Stimulated activated CD4-positive, alpha-beta T cell treated with anti-CD3 and anti-CD28 coated beads, Interleukin-4, amount 100 ng/mL, for 4 hours (primary cell): ENCODE measurements around the gene GAS7.
A peak's percentile ranks its signal among the peaks of the same experiment; 100 is the strongest.

Experiments
- DNase-seq, 2 experiments: peaks; one replicate each; pipeline ENCODE4 v3.0.0-alpha.2; 2020

Gene GAS7

DNA sequence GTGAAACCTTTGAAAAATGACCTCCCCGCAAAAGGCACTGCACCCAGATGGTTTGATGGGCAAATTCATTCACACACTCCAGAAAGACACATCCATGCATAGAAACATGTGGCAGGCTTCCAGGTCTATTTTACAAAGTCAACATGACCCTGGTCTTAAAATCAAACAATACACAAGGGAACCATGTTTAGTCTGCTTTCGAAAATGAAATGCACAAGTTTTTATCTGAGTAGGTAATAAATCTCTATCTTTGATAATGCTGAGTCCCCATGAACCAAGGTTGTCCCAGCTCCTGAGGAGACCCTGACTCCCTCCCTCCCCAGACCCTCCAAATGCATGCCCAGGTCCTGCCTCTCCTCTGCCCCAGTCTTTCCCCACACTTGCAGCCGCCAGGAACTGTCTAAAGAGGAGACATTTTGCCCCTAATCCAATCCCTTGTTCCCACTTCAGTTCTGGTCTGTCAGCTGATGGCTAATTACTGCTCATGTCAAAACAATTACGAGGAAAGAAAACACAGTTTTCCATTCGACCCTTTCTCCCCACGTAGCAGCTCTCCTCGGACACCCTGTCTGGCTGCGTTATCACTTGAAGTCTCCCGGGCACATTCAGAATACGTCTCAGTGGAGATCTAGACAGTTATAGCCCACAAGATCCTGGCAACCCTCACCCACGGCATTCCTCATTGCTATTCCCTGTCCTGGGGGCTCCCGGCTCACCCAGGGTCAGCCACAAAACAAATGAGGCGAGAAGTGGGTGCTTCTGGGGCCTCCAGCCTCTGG, 224.5 kb downstream of the GAS7 start:
- DNase-seq = no peak

DNA sequence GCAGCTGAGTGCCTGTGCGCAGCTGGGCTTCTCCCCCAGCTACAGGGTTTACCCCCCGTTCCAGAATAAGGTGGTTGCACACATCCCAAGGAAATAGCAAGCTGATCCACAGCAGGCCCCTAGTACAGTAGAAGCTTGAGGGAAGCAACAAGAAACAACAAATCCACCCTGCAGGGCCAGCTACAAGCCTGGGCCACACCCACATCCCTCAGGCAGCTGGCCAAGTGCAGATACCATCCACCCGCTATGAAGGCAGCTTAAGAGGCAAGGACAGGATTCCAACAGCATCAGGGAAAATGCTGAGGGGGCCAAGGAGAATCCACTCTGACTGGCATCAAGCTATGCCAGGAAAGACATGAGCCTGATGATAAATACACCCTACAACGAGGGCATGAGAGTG, 226.4 kb downstream of the GAS7 start:
- DNase-seq = no peak

DNA sequence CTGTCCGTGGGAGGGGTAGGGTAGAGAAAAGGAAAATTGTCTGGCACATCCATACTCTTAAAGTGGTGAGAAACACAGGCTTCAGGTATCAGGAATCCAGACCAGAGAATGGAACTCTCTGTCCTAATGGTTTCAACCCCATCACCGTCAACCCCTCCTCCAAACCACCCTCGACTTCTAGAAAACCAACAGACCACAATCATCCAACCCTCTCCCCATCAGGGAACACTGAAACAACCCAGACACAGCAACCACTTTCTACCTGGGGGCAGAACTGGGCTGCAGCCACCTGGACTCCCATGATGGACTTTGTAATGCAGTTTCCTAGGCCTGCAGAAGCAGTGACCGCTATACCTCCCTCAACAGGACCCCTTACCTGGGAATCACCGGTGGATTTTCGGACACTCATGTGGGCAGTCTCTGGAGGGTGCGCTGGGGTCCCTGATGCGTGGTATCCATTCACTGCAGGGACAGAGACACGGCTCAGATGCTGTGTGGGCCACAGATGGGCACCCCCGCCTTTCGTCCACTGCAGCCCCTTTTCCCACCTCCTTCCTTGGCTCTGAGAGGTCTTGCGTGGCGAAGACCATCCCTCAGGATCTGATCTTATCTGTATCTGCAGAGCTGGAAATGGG, 229.0 kb downstream of the GAS7 start:
- no peak for DNase-seq

DNA sequence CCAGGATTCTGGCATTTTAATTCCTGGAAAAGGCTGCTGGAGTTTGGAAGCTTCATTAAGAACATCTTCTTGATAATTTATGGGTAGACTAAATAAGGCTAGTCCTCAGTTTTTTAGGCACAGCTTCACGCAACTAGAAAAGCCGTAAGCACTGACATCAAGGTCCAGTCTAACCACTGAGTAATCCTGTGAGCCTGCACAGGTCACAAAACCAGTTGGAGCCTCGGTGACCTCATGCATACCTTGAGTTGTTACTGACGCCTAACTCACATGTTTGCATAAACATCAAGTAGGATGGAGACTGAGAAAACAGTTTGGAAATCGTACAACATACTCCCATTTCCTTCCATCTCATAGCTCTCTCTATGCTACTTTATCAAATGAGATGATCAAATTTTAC, 229.5 kb downstream of the GAS7 start:
- DNase-seq = no peak

DNA sequence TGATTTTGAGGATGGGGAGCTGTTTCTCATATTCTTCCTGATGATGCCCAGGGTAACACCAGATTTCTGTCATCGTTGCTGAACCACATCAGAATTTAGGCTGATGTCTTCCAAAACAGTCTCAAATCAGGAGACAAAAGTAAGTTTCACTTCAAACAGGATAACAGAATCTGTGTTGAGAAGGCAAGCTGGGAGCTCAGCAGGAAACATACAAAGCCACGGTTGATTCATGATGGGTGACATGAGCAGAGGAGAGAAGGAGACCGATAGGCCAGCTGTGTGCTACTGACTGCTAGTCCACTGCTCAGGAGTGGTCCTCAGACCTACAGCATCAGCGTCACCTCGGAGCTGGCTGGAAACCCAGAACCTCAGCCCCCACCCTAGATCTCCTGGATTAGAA, 230.4 kb downstream of the GAS7 start:
- no peak for DNase-seq

DNA sequence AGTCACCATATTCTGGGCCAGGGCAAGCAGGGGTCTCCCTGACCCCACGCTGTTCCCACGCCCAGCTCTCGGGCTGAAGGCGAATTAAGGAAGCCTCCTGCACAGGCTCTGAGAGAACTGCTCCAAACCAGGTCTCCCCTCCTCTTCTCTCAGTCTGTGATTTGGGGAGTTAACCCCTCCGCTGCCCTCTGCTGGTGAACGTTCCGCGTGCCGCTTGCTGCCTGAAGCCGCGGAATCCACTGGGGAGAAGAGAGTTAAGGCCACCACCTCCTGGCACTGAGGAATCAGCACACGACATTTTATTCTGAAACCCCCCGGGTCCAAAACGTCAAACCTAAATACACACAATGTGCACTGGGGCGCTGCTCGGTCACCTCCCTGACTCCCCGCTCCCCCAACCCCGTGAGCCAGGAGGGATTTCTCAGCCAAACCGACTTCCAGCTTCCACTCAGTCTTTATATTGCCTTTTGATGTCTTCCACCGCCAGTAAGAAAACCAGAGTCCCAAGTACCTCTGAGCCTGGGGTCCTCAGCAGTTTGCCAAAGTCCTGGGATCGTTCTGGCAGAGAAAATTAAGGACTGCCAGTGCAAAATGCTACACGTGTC, 238.9 kb downstream of the GAS7 start:
- DNase-seq = peak in 1 of 2 experiments; percentile 21

DNA sequence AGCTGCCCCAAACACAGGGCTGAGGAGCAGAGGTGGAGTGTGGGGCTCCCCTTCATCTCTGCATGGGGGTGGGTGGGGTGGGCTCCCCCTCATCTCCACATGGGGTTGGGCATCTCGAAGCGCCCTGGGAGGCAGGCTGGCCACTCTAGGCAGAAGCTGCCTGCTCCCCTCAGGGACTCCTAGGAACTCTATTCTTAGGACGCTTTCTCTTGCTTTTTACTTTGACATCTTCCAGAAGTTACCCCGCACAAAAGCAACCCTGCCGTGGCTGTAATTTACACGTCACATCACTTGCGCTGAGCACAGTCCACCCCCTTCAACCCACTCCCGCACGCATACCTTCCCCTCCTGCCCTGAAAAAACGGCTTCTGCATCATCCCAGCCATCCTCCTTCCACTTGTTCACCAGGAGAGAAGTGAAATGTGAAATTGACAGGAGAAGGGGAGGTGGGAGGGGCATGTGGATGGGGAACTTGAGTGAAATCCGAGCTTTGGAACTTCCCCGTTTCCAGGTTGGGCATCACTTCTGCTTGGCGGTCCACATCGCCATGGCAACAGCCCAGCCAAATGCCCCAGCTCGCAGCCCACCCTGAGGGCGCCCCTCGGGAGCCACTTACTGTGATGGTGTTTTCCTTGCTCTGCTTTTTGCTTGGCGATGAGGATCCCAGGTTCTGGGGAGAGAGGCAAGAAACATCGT, 239.7 kb downstream of the GAS7 start:
- no peak for DNase-seq

DNA sequence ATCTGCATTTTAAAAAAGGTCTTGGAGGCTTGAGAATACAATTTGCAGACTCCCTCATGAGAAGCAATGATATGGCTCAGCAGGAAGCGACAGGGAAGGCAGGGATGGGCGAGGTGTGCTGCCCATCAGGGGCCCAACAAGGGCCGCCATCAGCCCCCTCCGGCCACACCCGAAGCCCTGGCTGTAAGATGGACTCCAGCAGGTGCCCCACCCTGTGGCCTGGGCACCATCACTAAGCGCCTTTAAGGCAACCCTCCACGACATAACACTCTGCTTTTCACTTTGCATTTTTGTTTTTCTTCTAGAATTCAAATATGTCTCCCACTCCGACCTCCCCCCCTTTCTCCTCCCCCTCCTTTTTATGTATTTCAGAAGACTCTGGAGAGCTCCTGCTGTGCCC, 241.2 kb downstream of the GAS7 start:
- no peak for DNase-seq

DNA sequence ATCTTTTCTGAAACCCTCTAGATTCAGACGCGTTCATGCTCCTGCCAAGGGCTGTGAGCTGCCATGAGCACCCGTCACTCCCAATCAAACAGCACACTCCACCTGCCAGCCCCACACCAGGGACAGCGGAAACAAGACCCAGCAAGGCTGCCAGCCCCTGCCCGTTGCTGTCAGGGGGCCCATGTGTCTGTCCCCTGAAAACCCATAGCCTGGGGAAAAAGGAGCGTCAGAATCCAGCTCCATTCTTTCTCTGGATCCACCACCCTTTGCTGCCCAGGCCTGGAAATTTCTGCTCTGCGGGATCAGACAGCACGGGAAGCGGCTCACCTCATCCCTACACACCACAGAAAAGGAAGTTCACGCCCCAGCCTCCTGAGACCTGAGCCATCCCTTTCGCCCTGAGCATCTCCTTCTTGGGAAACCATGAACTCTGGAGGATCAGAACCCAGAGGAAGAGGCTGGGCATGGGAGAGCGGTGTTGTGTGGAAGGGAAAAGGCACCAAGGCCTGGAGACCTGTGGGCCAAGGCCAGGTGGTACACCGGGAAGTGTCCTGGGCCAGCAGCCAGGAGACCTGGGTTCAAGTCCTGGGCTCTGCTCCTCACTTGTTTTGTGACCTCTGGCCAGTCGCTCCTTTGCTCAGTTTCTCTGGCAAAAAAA, 241.8 kb downstream of the GAS7 start:
- DNase-seq = no peak

DNA sequence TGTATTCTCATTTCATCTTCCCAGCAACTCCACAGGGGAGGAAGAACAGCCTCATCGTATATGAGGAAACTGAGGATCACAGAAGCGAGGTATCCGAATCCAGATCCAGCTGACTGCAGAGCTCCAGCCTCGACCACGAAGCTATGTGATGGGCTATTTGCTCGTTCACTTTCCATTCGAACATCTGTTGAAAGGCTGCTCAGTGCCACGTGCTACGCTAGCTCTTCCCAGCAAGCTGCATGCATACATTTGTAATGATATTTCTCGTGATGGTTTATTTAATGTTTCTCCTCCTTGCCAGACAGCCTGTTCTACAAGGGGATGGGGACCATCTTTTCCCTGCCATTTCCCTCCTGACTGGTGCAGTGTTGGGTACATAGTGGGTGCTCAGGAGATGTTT, 244.9 kb downstream of the GAS7 start:
- DNase-seq = no peak

DNA sequence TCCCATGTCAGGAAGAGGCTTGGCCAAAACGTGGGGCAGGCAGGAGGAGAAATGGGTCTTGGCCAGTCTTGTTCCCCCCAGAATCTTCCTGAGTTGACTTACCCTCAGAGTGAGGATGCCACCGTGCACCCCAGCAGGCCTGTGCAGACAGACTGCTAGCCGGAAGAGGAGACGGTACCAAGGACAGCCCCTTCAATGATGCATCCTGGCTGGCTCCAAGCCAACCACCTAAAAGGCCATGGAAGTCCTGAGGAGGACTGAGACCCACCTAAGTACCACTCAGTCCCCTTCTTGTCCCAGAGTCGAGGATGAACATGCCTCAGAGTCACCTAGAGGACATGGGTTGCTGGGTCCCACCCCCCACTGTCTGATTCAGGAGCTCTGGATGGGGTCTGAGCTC, 246.6 kb downstream of the GAS7 start:
- DNase-seq = no peak

DNA sequence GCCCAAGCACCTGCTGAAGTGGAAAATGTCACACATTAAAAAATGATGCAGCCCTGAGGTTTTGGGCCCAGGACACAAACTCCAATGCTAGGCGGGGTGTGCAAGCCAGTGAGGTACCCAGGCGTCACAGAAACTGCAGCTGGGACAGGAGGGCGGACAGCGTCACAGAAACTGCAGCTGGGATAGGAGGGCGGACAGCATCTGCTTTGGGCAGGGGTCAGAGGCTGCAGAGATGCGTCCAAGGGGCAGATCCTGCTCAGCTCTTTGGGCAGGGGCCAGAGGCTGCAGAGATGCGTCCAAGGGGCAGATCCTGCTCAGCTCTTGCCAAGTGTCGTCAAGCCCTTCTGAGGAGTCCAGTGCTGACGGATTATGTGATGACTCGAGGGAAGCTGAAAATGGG, 249.5 kb downstream of the GAS7 start:
- no peak for DNase-seq

DNA sequence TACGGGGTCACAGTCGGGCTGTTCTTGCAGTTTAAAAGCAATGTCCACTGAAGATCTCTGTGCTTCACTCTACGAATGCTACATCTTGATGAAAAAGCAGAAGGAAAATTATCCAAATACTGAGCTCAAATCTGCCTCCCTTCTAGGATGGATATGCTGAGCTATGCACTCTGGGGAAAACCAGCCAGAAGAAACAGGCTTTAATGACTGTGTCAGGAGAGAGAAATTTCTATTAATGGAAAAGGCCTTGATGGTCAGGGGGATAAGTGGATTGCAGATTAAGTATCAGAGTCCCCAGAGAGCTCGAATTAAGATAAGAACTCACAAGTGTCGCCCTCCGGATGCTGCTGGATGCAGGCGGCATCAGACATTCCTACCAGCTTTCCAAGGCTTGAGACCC, 253.7 kb downstream of the GAS7 start:
- no peak for DNase-seq

DNA sequence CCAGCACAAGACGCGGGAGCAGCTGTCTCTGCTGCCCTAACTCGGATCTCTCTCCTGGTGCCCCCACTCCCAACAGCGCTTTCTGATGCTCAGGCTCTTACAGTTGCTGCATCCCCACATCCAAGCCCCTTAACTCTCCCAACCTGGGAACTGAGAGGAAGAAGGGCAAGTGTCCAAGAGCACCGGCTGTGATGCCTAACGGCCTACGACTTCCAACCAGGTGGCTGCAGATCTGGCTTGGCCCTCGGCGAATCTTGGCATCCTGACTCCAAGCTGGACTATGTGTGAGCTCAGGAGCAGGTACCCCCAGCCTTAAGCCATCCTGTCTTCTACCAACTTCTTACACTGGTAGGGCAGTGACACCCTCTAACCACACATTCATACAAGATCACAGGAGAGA, 255.1 kb downstream of the GAS7 start:
- no peak for DNase-seq

DNA sequence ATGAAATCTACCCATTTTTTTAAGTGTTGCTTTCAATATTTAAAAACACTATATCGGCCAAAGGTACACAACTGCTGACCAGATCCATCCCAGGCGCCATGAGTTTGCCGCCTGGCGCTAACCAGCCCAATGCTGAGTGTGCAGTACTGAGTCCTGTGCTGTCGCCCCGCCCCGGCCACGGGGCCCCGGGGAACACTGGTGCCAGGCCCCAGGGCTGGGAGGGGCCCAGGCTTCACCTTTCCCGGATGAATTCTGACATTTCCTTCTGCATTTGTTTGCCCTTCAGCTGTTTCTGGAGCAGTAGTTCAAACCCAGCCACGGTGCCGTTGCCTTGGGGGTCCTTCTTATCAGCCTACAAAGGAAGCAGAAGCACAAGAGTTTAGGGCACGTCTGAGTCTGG, 255.5 kb downstream of the GAS7 start:
- DNase-seq = no peak

DNA sequence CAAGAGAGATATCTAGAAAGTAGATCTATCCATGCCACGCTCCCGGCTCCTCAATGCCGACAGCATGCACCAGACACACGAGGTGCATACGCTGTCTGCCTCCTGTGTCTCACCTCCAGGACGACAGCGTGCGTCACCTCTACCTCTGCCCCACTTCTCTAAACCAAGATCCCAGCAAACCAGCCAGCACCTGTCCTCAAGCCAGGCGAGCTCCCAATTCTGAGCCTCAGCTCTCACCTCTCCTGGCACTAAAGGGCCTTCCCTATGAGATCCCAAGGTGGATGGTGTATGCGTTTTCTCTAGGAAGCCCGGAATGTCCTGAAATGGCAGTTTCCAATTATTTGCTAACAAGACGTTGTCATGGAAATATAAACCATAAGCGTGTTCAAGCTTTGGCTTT, 257.1 kb downstream of the GAS7 start:
- DNase-seq = no peak

DNA sequence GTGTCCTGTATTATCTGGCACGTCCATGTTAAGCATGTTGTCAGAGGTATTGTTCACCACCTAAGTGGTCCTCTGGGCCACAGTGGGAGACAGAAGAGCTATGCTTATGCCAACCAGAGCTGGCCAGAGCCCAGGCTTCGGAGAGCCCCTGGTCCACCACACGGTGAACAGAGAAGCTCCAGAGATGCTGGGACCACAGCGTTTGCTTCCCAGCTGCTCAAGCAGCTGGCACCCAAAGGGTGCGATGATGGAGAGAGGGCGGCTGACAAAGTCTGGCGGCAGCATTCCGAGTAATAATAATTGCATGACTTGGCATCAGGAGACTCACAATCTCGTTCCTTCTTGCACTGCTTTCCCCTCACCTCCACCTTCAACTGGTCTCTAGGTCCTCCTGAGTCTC, 257.6 kb downstream of the GAS7 start:
- DNase-seq = no peak

DNA sequence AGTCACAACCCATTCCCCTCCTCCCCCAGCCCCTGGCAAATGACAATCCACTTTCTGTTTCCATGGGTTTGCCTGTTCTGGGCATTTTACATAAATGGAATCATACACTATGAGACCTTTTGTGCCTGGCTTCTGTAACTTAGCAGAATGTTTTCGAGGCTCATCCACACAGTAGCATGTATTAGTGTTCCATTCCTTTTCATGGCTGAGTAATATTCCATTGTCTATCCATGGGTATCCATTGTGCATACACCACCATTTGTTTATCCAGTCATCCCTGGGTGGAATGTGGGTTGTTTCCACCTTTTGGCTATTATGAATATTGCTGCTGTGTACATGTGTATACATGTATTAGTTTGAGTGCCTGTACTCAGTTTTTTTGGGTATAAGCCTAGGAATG, 259.6 kb downstream of the GAS7 start:
- no peak for DNase-seq

DNA sequence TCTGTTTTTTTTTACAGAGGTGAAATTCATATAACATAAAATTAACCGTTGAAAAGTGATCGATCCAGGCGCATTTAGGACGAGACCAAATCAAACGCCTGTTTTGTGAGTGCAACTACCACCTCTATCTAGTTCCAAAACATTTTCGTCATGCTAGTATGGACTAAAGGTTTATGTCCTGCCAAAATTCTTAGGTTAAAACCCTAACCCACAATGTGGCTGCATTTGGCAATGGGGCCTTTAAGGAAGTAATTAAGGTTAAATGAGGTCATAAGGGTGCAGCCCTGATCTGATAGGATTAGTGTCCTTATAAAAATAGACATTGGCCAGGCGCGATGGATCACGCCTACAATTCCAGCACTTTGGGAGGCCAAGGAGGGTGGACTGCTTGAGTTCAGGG, 260.5 kb downstream of the GAS7 start:
- DNase-seq = no peak

DNA sequence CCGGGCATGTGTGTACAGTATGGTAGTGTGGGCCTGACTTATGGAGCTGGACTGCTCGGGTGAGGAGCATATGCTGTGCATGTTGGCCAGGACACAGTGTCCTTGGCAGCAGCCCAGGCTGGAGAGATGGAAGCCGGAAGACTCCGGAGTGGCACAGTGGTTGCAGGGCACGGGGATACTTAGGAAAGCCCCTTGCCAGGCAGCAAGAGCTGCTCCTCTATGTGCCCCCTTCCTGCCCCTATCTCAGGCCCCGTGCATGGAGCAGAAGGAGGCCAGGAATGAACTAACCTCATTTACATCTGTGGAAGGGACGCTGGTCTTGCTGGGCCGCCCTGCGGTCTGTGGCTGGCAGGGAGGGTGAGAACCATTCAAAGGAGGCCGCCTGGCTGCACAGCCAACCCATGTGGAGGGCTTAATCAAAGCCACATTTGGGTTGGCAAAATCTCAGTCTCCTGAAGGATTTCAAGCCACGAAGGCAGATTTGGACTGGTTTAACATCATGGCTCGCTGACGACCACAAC, 261.1 kb downstream of the GAS7 start:
- DNase-seq = no peak

DNA sequence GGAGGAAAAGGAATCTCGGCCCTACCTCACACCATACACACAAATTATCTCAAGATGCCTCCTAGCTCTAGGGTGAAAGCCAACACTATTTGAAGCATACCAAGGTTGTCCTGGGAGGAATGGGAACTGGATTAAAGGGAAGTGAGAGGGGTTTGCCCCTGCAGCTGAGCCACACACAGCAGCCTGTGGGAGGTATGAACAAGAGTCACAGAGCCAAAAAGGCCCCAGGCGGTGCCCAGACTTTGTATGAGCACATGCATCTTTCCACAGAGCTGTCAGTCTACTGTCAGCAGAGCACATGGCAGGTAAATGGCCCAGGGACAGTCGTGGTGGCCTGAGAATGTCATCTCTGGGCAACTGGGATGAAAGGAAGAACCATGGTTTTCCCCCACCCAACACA, 262.3 kb downstream of the GAS7 start:
- DNase-seq = no peak

DNA sequence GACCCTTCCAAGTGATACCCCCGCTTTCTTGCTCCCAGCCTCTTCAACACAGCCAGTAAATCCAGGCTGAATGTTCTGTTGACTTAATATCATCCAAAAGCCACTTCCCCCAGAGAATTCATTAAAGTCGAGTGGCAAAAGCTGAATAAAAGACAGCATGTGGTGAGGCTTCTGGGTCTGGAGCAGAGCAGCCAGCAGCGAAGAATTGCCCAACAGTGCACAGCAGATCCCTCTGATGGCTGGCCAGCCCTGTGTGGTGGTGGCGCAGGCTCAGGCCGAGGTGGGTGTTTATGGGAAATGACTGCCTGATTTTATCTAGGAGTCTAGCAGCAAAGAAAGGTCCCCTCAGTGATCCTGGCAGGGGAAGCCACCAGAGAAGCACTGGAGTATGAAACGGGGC, 263.0 kb downstream of the GAS7 start:
- DNase-seq = no peak

DNA sequence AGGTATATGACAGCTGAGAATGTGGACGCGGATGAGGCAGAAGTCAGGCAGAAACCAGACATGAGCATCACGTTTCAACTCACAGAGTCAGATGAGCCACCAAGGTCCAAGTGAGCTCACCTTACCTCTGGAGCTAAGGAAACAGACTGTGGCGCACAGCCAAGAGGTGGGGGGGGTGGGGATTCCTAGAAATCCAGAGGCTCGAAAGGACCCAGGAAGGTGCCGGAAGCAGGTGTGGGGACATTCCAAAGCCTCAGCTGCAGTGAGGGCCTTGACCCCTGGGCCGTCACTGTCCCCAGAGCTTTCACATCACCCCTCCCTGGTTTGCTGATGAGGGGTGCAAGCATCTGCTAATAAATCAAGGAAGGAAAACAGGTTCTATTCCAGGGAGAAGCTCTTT, 264.1 kb downstream of the GAS7 start:
- no peak for DNase-seq
